Chondrocyte (in vitro differentiated cells): ENCODE results near the gene SHISA2. TPM values are rescaled to one million over a fixed set of nuclear protein-coding genes. Genes with fewer than 3 reads are reported as not detected.
A peak's percentile ranks its signal among the peaks of the same experiment; 100 is the strongest.

Experiments used
- DNase-seq: peaks from one replicate; pipeline ENCODE4 v3.0.0; 2021; ENCODE audit warnings: mixed read lengths, low spot score
- H3K27ac Mint-ChIP-seq: one replicate; pipeline ENCODE4 v1.8.0; 2021; ENCODE audit warnings: mild to moderate bottlenecking, moderate library complexity, mixed read lengths; ENCODE audit not compliant: unreplicated experiment
- H3K27me3 Mint-ChIP-seq: 2 replicates; pipeline ENCODE4 v1.8.0; 2021; ENCODE audit warnings: low read depth, mixed read lengths
- H3K36me3 Mint-ChIP-seq: 2 replicates; pipeline ENCODE4 v1.8.0; 2021; ENCODE audit warnings: low read depth, mixed read lengths
- H3K4me1 Mint-ChIP-seq: 2 replicates; pipeline ENCODE4 v1.8.0; 2021; ENCODE audit warnings: low read depth, mild to moderate bottlenecking, mixed read lengths
- H3K4me3 Mint-ChIP-seq: one replicate; pipeline ENCODE4 v1.8.0; 2021; ENCODE audit warnings: mild to moderate bottlenecking, moderate library complexity, mixed read lengths; ENCODE audit not compliant: unreplicated experiment
- H3K9me3 Mint-ChIP-seq: 2 replicates; pipeline ENCODE4 v1.8.0; 2021; ENCODE audit warnings: low read depth, mixed read lengths
- CTCF ChIP-seq: fragments of 200-600 bp; sonication (generic); IDR thresholded peaks from 2 replicates; pipeline ENCODE4 v1.5.0; 2021; ENCODE audit warnings: antibody characterized with exemption, mild to moderate bottlenecking, moderate library complexity
- total RNA-seq: library from RNA; stranded (reverse); gene quantifications from 3 replicates; pipeline ENCODE4 v1.2.1, GENCODE V29; 2021

Gene SHISA2
- total RNA-seq, 1 donor from 2014 or later = 113 TPM

DNA sequence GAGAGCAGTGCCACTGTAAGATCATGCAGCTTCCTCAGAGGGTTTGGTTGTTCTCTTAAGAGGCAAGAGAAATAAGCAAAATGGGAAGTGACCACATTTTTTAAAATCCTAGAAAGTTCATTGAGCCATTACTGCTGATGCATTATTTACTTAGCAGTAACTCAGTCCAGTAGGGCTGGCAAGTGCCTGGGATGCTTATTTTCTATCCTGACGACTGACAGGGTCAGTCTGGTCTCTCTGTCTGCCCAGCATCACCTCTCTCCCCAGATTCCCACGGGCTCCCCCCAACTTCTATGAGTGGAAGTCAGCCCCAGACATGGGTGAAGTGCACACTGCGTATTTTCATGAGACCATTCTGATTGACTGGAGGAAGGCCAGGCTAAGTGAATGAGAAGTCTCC is 10.4 kb downstream of the SHISA2 start:
- Mint-ChIP-seq H3K27ac (peak overlapping the region; percentile 58), H3K4me3 (no peak overlapping the region), H3K9me3 (no peaks in the 10 kb centered on the region), H3K4me1 (peaks cover 34% of the 10 kb centered on the region), H3K27me3 (no peaks in the 10 kb centered on the region), H3K36me3 (peaks cover 6% of the 10 kb centered on the region)
- no peak for DNase-seq
- TF ChIP-seq CTCF = no peak

DNA sequence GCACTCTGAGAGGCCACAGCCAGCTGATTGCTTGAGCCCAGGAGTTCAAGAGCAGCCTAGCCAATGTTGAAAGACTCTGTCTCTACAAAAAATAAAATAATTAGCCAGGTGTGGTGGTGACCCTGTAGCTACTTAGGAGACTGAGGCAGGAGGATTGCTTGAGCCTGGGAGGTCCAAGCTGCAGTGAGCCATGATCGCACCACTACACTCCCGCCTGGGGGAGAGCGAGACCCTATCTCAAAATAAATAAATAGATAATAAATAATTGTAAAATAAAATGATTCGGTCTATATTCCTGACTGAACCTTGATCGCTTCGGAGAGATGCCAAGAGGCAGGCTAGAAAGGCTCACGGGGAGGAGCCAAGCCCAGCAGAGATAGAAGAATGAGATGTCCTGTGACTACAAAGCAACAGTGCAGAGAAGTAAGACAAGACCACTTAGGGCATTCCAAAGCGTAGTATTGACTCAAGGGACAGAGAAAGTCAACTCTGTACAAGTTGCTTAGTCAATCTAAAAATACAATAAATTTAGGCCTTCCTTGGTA is 12.8 kb downstream of the SHISA2 start:
- Mint-ChIP-seq H3K27me3 (no peaks in the 10 kb centered on the region), H3K36me3 (peaks cover 2% of the 10 kb centered on the region), H3K4me3 (no peak overlapping the region), H3K9me3 (peaks cover 3% of the 10 kb centered on the region), H3K4me1 (peaks cover 25% of the 10 kb centered on the region), H3K27ac (no peak overlapping the region)
- DNase-seq = no peak
- no peak for TF ChIP-seq CTCF

- no peaks in the 10 kb centered on the region for H3K27me3 Mint-ChIP-seq
- peak overlapping the region; percentile 28 for H3K27ac Mint-ChIP-seq
- no peak overlapping the region for H3K4me3 Mint-ChIP-seq
- peak; percentile 76 for TF ChIP-seq CTCF
- no peak for DNase-seq
- no peaks in the 10 kb centered on the region for H3K36me3 Mint-ChIP-seq
- H3K9me3 Mint-ChIP-seq = peaks cover 3% of the 10 kb centered on the region
- peaks cover 20% of the 10 kb centered on the region for H3K4me1 Mint-ChIP-seq
Observed at GRCh38 chr13:26037302-26037701, 14.5 kb downstream of the SHISA2 start.

DNA sequence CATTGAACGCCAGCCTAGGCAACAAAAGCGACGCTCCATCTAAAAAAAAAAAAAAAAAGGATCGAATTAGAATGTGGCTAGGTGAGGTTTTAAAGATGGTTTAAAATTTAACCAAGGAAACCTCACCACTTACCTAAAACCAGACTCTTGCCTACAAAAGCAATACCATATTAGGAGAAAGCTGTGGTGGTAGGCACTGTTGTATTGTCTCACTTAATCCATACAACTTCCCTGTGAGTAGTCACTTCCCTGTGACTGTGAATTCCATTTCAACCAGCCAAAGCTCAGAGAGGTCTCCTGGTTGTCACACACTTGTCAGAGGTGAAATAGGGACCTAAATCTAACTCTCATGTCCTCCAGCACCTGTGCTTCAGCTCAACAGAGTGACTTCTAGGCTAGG is 15.4 kb downstream of the SHISA2 start:
- H3K4me1 Mint-ChIP-seq = peaks cover 11% of the 10 kb centered on the region
- no peak overlapping the region for H3K4me3 Mint-ChIP-seq
- peaks cover 6% of the 10 kb centered on the region for H3K9me3 Mint-ChIP-seq
- no peak for DNase-seq
- TF ChIP-seq CTCF = no peak
- no peaks in the 10 kb centered on the region for H3K36me3 Mint-ChIP-seq
- no peak overlapping the region for H3K27ac Mint-ChIP-seq
- no peaks in the 10 kb centered on the region for H3K27me3 Mint-ChIP-seq

DNA sequence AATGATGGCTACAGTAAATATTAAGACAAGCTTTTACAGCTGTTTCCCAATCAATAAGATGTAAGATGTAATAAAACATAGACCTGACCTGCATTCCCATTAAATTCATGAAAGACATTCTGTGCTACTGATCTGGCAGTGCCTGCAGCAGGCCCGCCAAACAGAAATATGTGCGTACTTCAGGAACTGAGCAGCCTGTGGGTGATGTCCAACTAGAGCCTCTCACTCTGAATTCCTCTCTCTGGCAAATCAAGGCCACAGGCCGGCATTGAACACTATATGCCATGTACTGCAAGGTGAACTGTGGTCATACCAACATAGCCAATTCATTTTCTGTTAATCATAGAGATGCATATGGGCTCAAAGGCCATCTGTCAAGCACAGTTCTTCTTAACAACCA is 17.8 kb downstream of the SHISA2 start:
- no peaks in the 10 kb centered on the region for H3K27me3 Mint-ChIP-seq
- no peak overlapping the region for H3K4me3 Mint-ChIP-seq
- H3K4me1 Mint-ChIP-seq = peaks cover 12% of the 10 kb centered on the region
- no peak overlapping the region for H3K27ac Mint-ChIP-seq
- H3K9me3 Mint-ChIP-seq = peaks cover 10% of the 10 kb centered on the region
- no peak for DNase-seq
- peaks cover 2% of the 10 kb centered on the region for H3K36me3 Mint-ChIP-seq
- TF ChIP-seq CTCF = no peak
